MM.1S (cell line): ENCODE results near the gene FAU.
A peak's percentile ranks its signal among the peaks of the same experiment; 100 is the strongest.

Experiments used
- DNase-seq: peaks from one replicate; pipeline ENCODE4 v3.0.0-alpha.2; 2015
- H2AFZ ChIP-seq: fragments of 300-600 bp; sonication (generic); 2 replicates; pipeline ENCODE4 v1.6.0; 2016; ENCODE audit warnings: antibody characterized with exemption, low read length
- H3F3A ChIP-seq: fragments of 300-600 bp; sonication (generic); 2 replicates; pipeline ENCODE4 v1.6.1; 2016; ENCODE audit warnings: mild to moderate bottlenecking, antibody characterized with exemption, low read length, moderate library complexity, mixed read lengths; ENCODE audit not compliant: insufficient read depth
- H3K27ac ChIP-seq: fragments of 300-600 bp; sonication (generic); 2 replicates; pipeline ENCODE4 v1.5.1; 2016; ENCODE audit warnings: mild to moderate bottlenecking, low read length
- H3K27me3 ChIP-seq: fragments of 300-600 bp; sonication (generic); replicated peaks from 2 replicates; pipeline ENCODE4 v1.6.0; 2016; ENCODE audit warnings: low read length; ENCODE audit not compliant: insufficient read depth
- H3K36me3 ChIP-seq: fragments of 300-600 bp; sonication (generic); replicated peaks from 2 replicates; pipeline ENCODE4 v1.6.1; 2016; ENCODE audit warnings: mild to moderate bottlenecking, low read length, mixed read lengths; ENCODE audit not compliant: insufficient read depth
- H3K4me1 ChIP-seq: fragments of 300-600 bp; sonication (generic); 2 replicates; pipeline ENCODE4 v1.6.1; 2016; ENCODE audit warnings: low read length, mixed read lengths
- H3K4me2 ChIP-seq: fragments of 300-600 bp; sonication (generic); 2 replicates; pipeline ENCODE4 v1.6.0; 2016; ENCODE audit warnings: low read depth, low read length
- H3K4me3 ChIP-seq: fragments of 300-600 bp; sonication (generic); 2 replicates; pipeline ENCODE4 v1.5.1; 2016; ENCODE audit warnings: low read length, mixed read lengths
- H3K79me2 ChIP-seq: fragments of 300-600 bp; sonication (generic); 2 replicates; pipeline ENCODE4 v1.6.1; 2016; ENCODE audit warnings: mixed run types, low read length, mixed read lengths
- H3K9ac ChIP-seq: fragments of 300-600 bp; sonication (generic); 2 replicates; pipeline ENCODE4 v1.6.1; 2016; ENCODE audit warnings: low read length, mixed read lengths
- H3K9me2 ChIP-seq: fragments of 300-600 bp; sonication (generic); replicated peaks from 2 replicates; pipeline ENCODE4 v1.6.1; 2016; ENCODE audit warnings: mild to moderate bottlenecking, low read length, mixed read lengths; ENCODE audit not compliant: insufficient read depth
- H3K9me3 ChIP-seq: fragments of 300-600 bp; sonication (generic); replicated peaks from 2 replicates; pipeline ENCODE4 v1.6.1; 2016; ENCODE audit warnings: mild to moderate bottlenecking, low read length, mixed read lengths; ENCODE audit not compliant: insufficient read depth
- H4K20me1 ChIP-seq: fragments of 300-600 bp; sonication (generic); 2 replicates; pipeline ENCODE4 v1.6.1; 2016; ENCODE audit warnings: mild to moderate bottlenecking, low read length, moderate library complexity, mixed read lengths; ENCODE audit not compliant: insufficient read depth
- CTCF ChIP-seq: fragments of 300-600 bp; sonication (generic); IDR thresholded peaks from 2 replicates; pipeline ENCODE4 v1.5.1; 2016; ENCODE audit warnings: antibody characterized with exemption, low read length, mixed read lengths
- EZH2 ChIP-seq: fragments of 300-600 bp; sonication (generic); optimal IDR thresholded peaks from 2 replicates; pipeline ENCODE3; 2017; ENCODE audit warnings: low read depth, mild to moderate bottlenecking, antibody characterized with exemption, low read length, mixed read lengths
- EZH2phosphoT487 ChIP-seq: fragments of 300-600 bp; sonication (generic); IDR thresholded peaks from 2 replicates; pipeline ENCODE4 v1.6.1; 2018; ENCODE audit warnings: antibody characterized with exemption, low read length

The FAU gene

GRCh38 chr11:65111159-65111743 lies 10.7 kb downstream of the FAU start:
- peaks cover 18% of the 10 kb centered on the region for H3K79me2 ChIP-seq
- peaks cover 13% of the 10 kb centered on the region for H3F3A ChIP-seq
- no peaks in the 10 kb centered on the region for H3K36me3 ChIP-seq
- no peak for DNase-seq
- H3K27ac ChIP-seq = no peak overlapping the region
- H3K4me1 ChIP-seq = peaks cover 23% of the 10 kb centered on the region
- peak overlapping the region; percentile 85 for H3K4me2 ChIP-seq
- no peak overlapping the region for H2AFZ ChIP-seq
- H3K9me2 ChIP-seq = no peaks in the 10 kb centered on the region
- H3K9ac ChIP-seq = no peak overlapping the region
- no peaks in the 10 kb centered on the region for H4K20me1 ChIP-seq
- H3K4me3 ChIP-seq = peak overlapping the region; percentile 3; the same call in 1 of the 2 replicates
- no peaks in the 10 kb centered on the region for H3K9me3 ChIP-seq
- H3K27me3 ChIP-seq = no peaks in the 10 kb centered on the region
- TF ChIP-seq EZH2phosphoT487 (no peak), EZH2 (no peak), CTCF (no peak)

GRCh38 chr11:65110354-65110861 lies 11.5 kb downstream of the FAU start:
- Histone ChIP-seq H3K4me1 (peaks cover 18% of the 10 kb centered on the region), H3K9ac (peak overlapping the region; percentile 15; the same call in 1 of the 2 replicates), H3K36me3 (no peaks in the 10 kb centered on the region), H3K27ac (no peak overlapping the region), H3F3A (peaks cover 13% of the 10 kb centered on the region), H3K4me2 (peak overlapping the region; percentile 54; the same call in 1 of the 2 replicates), H3K27me3 (no peaks in the 10 kb centered on the region), H4K20me1 (no peaks in the 10 kb centered on the region), H2AFZ (no peak overlapping the region), H3K4me3 (no peak overlapping the region), H3K9me3 (no peaks in the 10 kb centered on the region), H3K79me2 (peaks cover 16% of the 10 kb centered on the region), H3K9me2 (no peaks in the 10 kb centered on the region)
- TF ChIP-seq EZH2 (no peak), CTCF (peak; percentile 98)
- peak; percentile 89 for DNase-seq

GRCh38 chr11:65109231-65110198 lies 12.4 kb downstream of the FAU start:
- DNase-seq = no peak
- Histone ChIP-seq H3K9me2 (no peaks in the 10 kb centered on the region), H2AFZ (no peak overlapping the region), H3K27ac (no peak overlapping the region), H3K9ac (no peak overlapping the region), H4K20me1 (no peaks in the 10 kb centered on the region), H3K36me3 (no peaks in the 10 kb centered on the region), H3K79me2 (peaks cover 20% of the 10 kb centered on the region), H3F3A (peaks cover 13% of the 10 kb centered on the region), H3K4me3 (no peak overlapping the region), H3K4me2 (no peak overlapping the region), H3K4me1 (peaks cover 18% of the 10 kb centered on the region), H3K27me3 (no peaks in the 10 kb centered on the region), H3K9me3 (no peaks in the 10 kb centered on the region)
- no peak for TF ChIP-seq EZH2
- no peak for TF ChIP-seq CTCF
- TF ChIP-seq EZH2phosphoT487 = no peak
